Large intestine (tissue), 3 donors: Measurements from ENCODE around the gene KANSL1. TPM values are rescaled to one million over a fixed set of nuclear protein-coding genes. Genes with fewer than 3 reads are reported as not detected.

Source experiments
- DNase-seq, 2 donors: peaks; one replicate each; pipeline versions ENCODE4 v3.0.0 to v3.0.0-alpha.2; 2013
- H3K27ac ChIP-seq: one replicate; pipeline ENCODE4 v1.5.1; 2013; ENCODE audit warnings: low read length
- H3K27me3 ChIP-seq: 2 replicates; pipeline ENCODE4 v1.6.1; 2013; ENCODE audit warnings: low read length; ENCODE audit not compliant: control insufficient read depth, insufficient read depth
- H3K36me3 ChIP-seq: 2 replicates; pipeline ENCODE4 v1.6.1; 2013; ENCODE audit warnings: low read length; ENCODE audit not compliant: control insufficient read depth, insufficient read depth
- H3K4me1 ChIP-seq: one replicate; pipeline ENCODE4 v1.6.1; 2013; ENCODE audit warnings: low read length; ENCODE audit not compliant: control insufficient read depth, insufficient read depth
- H3K4me3 ChIP-seq: one replicate; pipeline ENCODE4 v1.5.1; 2013; ENCODE audit warnings: low read length
- H3K9me3 ChIP-seq: one replicate; pipeline ENCODE4 v1.6.1; 2013; ENCODE audit warnings: mild to moderate bottlenecking, low read depth, low read length, moderate library complexity; ENCODE audit not compliant: control insufficient read depth
- WGBS: methylation state at CpG from one replicate; pipeline ENCODE4 v1.1.5; 2013; ENCODE audit warnings: low lambda C conversion rate; ENCODE audit not compliant: insufficient coverage; 5-methylcytosine and 5-hydroxymethylcytosine counted together
- polyA plus RNA-seq: library from polyadenylated mRNA; unstranded; fragments of 120-200 nt; gene quantifications from one replicate; pipeline ENCODE4 v1.2.1, GENCODE V29; 2013

The KANSL1 gene
- polyA plus RNA-seq, 1 donor = 53.2 TPM

DNA sequence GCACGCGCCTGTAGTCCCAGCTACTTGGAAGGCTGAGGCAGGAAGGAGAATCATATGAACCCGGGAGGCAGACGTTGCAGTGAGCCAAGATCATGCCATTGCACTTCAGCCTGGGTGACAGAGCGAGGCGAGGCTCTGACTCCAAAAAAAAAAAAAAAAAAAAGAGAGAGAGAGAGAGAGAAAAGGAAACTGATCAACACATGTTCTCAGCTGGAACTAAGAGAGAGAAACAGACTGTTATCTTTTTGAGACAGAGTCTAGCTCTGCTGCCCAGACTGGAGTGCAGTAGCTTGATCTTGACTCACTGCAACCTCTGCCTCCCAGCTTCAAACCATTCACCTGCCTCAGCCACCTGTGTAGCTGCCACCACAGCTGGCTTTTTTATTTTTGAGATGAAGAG, 133.7 kb downstream of the KANSL1 start:
- no peak overlapping the region for H3K27ac ChIP-seq
- no CpG with 5 or more reads among the region's 6 CpGs for WGBS
- H3K4me1 ChIP-seq = no peaks in the 10 kb centered on the region
- H3K27me3 ChIP-seq = no peaks in the 10 kb centered on the region
- H3K4me3 ChIP-seq = no peak overlapping the region
- no peak for DNase-seq
- peaks cover 34% of the 10 kb centered on the region for H3K36me3 ChIP-seq
- H3K9me3 ChIP-seq = no peaks in the 10 kb centered on the region

DNA sequence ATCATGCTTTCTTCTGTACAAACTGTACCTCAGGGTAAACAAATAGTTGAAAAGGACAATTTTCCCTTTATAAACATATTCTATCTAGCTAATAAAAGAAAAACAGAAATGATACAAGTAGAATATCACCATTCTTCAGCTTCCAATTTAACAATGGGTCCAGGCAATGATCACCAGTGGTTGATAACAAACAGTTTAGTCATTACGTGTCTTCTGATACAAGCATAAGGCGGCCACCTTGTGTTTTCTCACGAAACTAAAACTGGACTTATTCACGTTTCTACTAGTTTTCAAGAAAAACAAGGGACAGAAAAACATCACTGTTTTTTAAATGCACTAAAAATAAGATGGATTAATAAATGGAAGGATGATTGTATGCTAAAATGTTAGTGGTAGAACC, 135.9 kb downstream of the KANSL1 start:
- H3K4me1 ChIP-seq = no peaks in the 10 kb centered on the region
- WGBS = 80% methylated on average over 1 of the region's 4 CpGs

DNA sequence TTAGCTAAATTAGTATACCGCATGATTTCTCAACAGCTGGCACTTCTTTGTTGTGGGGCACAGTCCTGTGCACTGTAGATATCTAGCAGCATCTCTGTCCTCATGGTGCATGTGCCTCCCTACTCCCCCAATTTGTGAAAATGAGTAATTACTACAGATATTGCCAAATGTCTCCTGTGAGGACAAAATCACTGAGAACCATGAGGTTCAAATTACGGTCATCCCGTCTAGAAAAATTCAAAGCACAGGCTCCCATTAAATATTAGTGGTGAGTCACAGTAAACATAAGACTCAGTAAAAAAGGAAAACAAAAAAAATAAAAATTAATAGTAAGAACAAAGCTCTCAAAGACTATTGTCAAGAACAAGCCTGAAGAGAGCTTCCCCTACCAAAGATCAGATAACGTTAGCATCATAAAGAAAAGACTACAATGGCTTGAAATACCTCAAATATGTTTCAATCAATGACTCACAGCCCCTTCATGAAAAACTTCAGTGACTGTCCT, 136.4 kb downstream of the KANSL1 start:
- Histone ChIP-seq H3K4me3 (no peak overlapping the region), H3K36me3 (peaks cover 31% of the 10 kb centered on the region), H3K9me3 (no peaks in the 10 kb centered on the region), H3K4me1 (peaks cover under 1% of the 10 kb centered on the region), H3K27ac (no peak overlapping the region), H3K27me3 (no peaks in the 10 kb centered on the region)
- WGBS = 80% methylated on average over 3 of the region's 4 CpGs
- no peak for DNase-seq

More for the DNA sequence above, 135.9 kb downstream of the KANSL1 start:
- no peak for DNase-seq
- Histone ChIP-seq H3K9me3 (no peaks in the 10 kb centered on the region), H3K4me3 (no peak overlapping the region), H3K27me3 (no peaks in the 10 kb centered on the region), H3K36me3 (peaks cover 31% of the 10 kb centered on the region), H3K27ac (no peak overlapping the region)

DNA sequence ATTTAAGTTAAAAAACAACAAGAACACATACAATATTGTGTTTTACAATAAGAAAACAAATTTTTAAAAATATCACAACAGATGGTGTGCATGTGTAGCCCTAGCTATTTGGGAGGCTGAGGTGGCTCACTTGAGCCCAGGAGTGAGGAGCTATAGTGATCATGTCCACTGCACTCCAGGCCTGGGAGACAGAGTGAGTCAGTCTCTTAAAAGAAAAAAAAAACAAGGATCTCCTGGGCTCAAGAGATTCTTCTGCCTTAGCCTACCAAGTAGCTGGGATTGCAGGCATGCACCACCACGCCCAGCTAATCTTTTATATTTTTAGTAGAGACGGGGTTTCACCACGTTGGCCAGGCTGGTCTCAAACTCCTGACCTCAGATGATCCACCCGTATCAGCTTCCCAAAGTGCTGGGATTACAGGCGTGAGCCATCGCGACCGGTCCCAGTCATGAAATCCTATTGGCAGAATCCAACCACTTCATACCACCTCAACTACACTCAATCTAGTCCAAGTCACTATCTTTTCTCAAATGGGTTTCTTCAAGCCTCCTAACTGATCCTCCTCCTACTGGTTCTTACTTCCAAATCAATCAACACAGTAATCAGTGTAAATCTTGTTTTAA, 139.2 kb downstream of the KANSL1 start:
- H3K36me3 ChIP-seq = peaks cover 37% of the 10 kb centered on the region
- no peak for DNase-seq
- H3K27me3 ChIP-seq = no peaks in the 10 kb centered on the region
- H3K4me1 ChIP-seq = peaks cover 9% of the 10 kb centered on the region
- H3K27ac ChIP-seq = no peak overlapping the region
- WGBS = no CpG with 5 or more reads among the region's 8 CpGs
- H3K9me3 ChIP-seq = no peaks in the 10 kb centered on the region
- H3K4me3 ChIP-seq = no peak overlapping the region

DNA sequence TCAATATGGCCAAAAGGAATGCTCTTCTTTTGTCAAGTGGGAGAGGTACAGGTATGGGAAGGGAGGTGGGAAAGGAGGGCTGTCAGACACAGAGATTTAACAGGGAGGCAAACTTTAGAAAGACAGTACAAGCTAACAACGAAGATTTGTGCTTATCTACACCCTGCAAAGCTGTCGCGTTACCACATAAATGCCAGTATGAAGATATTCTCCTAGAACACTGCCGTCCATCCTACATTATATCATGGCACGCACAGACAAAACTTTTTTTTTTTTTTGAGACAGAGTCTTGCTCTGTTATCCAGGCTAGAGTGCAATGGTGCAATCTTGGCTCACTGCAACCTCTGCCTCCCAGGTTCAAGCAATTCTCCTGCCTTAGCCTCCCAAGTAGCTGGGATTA, 143.6 kb downstream of the KANSL1 start:
- Histone ChIP-seq H3K36me3 (peaks cover 55% of the 10 kb centered on the region), H3K4me3 (no peak overlapping the region), H3K4me1 (peaks cover 14% of the 10 kb centered on the region), H3K27me3 (no peaks in the 10 kb centered on the region), H3K27ac (no peak overlapping the region), H3K9me3 (no peaks in the 10 kb centered on the region)
- no peak for DNase-seq
- no CpG with 5 or more reads among the region's 5 CpGs for WGBS

DNA sequence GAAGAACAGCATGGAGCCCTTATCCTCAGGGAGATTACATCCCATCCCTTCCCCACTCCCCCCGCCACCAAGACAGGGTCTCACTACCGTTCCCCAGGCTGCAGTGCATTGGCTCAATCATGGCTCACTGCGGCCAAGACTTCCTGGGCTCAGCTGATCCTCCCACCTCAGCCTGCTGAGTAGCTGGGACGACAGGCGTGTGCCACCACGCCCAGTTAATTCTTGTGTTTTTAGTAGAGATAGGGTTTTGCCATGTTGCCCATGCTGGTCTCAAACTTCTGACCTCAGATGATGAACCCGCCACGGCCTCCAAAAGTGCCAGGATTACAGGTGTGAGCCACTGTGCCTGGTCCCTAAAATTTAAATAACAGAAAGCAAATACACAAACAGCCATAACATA, 145.4 kb downstream of the KANSL1 start:
- Histone ChIP-seq H3K4me1 (peaks cover 28% of the 10 kb centered on the region), H3K27ac (no peak overlapping the region), H3K27me3 (no peaks in the 10 kb centered on the region), H3K9me3 (no peaks in the 10 kb centered on the region), H3K36me3 (peaks cover 54% of the 10 kb centered on the region), H3K4me3 (no peak overlapping the region)
- no peak for DNase-seq
- no CpG with 5 or more reads among the region's 8 CpGs for WGBS

DNA sequence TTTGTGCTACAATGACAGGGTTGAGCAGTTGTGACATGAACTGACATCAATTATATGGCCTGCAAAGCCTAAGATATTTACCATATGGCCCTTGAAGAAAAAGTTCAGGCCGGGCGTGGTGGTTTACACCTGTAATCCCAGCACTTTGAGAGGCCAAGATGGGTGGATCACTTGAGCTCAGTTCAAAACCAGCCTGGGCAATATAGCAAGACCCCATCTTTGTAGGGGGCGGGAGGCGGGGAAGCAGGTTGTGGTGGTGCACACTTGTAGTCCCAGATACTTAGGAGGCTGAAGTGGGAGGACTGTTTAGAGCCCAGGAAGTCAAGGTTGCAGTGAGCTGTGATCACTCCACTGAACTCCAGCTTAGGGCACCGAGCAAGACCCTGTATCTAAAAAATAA, 145.8 kb downstream of the KANSL1 start:
- Histone ChIP-seq H3K9me3 (no peaks in the 10 kb centered on the region), H3K4me1 (peaks cover 32% of the 10 kb centered on the region), H3K27me3 (no peaks in the 10 kb centered on the region), H3K4me3 (no peak overlapping the region), H3K27ac (no peak overlapping the region), H3K36me3 (peaks cover 54% of the 10 kb centered on the region)
- no peak for DNase-seq
- WGBS = no CpG with 5 or more reads among the region's 5 CpGs

DNA sequence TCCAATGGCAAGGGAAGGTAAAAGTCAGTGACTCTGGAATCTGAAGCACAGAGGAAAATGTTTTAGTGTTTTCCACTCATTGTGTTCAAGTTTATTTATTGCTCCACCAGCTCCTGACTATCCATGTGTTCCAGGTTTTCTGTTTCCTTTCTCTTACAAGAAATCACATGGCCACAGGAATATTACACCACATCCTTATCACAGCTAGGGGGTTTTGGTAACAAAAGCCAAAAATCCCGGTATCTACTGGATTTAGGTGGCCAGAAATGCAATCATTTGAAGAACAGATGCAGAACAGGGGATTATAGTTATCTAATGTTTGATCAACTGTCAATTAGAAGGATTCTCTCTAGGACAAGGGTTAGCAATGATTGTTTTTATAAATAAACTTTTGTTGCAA, 146.3 kb downstream of the KANSL1 start:
- H3K27ac ChIP-seq = no peak overlapping the region

DNA sequence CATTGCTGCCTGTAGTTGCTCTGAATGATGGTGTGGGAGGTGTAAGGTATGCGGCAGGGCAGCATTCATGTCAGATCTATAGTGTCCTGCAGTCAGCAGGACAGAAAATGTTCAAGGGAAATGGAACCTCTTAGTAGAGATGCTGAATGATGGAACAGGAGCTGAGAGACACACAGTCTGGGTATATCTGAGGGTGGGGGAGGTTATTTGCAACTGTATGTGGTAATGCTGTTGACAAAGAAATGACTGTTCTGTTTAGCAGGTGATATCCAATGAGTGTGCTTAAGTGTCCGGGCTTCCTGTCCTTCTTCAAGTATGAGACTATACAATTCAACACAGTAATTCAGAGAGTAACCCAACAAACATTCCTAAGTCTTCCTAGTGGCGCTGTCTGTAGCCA, 147.6 kb downstream of the KANSL1 start:
- no peak overlapping the region for H3K27ac ChIP-seq
- H3K27me3 ChIP-seq = no peaks in the 10 kb centered on the region
- DNase-seq = no peak
- peaks cover 34% of the 10 kb centered on the region for H3K4me1 ChIP-seq
- no CpG with 5 or more reads among the region's 3 CpGs for WGBS
- H3K4me3 ChIP-seq = no peak overlapping the region
- peaks cover 54% of the 10 kb centered on the region for H3K36me3 ChIP-seq
- no peaks in the 10 kb centered on the region for H3K9me3 ChIP-seq

More for the DNA sequence above, 146.3 kb downstream of the KANSL1 start:
- Histone ChIP-seq H3K27me3 (no peaks in the 10 kb centered on the region), H3K4me1 (peaks cover 36% of the 10 kb centered on the region), H3K9me3 (no peaks in the 10 kb centered on the region), H3K36me3 (peaks cover 54% of the 10 kb centered on the region), H3K4me3 (no peak overlapping the region)
- no peak for DNase-seq
- 80% methylated on average over 1 of the region's 1 CpG for WGBS

DNA sequence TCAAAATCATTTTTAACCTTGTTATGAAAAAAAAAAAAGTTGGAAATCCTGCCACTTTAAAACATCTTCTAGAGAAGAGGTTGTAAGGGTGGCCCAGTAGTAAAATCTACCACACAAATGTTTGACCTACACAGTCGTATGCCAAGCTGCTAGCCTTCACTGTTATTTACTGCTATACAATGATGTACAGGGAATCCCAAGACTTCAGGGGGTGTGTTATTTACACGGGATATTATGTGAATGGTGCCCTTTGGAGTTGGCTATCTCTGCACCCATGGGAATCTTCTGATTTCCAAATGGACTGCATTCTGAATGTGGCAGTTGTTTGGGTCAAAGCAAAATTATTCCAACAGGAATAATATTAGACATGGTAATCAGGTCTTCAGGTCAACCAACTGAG, 148.2 kb downstream of the KANSL1 start:
- Histone ChIP-seq H3K9me3 (no peaks in the 10 kb centered on the region), H3K4me3 (no peak overlapping the region), H3K4me1 (peaks cover 34% of the 10 kb centered on the region), H3K27me3 (no peaks in the 10 kb centered on the region), H3K36me3 (peaks cover 47% of the 10 kb centered on the region), H3K27ac (no peak overlapping the region)
- WGBS = no CpG with 5 or more reads among the region's 2 CpGs
- DNase-seq = no peak

DNA sequence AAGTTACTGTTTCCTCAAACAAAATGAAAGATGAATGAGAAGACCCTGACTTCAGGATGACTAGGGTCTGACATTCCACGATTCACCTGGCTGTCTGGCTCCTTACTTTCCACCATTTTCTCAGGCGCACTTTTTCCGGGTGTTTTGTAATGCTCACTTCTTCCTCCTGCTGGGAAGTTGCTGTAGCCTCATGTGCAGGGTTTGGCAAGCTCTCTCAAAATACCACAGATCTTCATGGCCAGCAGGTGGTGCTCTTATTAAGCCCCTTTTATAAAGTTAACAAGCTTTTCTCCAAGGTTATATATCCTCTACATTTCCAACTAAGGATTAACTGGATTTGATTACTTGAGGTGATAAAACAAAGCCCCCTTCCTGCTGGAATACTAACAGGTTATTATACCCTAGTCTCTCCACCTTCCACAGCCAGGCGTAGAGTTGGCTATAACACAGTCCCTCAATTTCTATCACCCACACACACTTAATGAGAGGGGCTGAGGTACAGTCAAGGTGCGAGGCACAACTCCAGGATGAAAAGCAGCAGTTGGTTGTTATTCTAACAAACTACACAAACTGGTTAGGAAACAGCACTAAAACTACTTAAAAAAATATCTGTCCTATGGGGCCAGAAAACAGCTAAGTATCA, 148.8 kb downstream of the KANSL1 start:
- H3K4me3 ChIP-seq = no peak overlapping the region
- 20% methylated on average over 1 of the region's 5 CpGs for WGBS
- peak overlapping the region; percentile 33 for H3K27ac ChIP-seq
- peaks cover 46% of the 10 kb centered on the region for H3K36me3 ChIP-seq
- H3K27me3 ChIP-seq = no peaks in the 10 kb centered on the region
- peaks cover 34% of the 10 kb centered on the region for H3K4me1 ChIP-seq
- DNase-seq = peak; percentile 79 to 83
- H3K9me3 ChIP-seq = no peaks in the 10 kb centered on the region
